ENCODE data around the gene P2RX6.

P2RX6 gene

DNA sequence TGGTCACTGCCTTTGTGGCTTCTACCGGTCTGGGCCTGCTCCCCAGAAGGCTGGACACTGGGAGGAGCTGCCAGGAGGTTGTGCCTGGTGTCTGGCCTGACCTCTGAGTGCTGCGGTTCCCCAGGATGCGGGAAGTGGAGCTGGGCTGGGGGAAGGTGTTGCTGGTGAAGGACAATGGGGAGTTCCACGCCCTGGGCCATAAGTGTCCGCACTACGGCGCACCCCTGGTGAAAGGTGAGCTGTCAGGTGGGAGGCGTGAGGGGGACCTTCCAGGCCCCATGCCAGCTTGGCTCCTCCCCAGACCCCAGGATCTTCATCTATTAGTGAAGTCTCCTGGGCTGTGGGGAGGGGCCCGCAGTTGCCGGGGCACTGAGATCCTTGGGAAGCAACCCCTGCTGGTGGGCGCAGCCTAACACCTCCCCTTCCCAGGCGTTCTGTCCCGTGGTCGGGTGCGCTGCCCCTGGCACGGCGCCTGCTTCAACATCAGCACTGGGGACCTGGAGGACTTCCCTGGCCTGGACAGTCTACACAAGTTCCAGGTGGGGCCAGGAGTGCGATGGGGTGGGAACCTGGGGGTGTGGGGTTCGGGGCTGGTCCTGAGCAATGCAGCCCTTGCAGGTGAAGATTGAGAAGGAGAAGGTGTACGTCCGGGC lies 41.2 kb upstream of the P2RX6 start:
- Histone ChIP-seq H3K9ac (ENCODE audit: low read depth, low read length) (no peak overlapping the region), H3K27me3 (ENCODE audit: control insufficient read depth, insufficient read depth, low read length) (peaks cover 44% of the 10 kb centered on the region), H3K4me3 (ENCODE audit: low read depth, low read length) (no peak overlapping the region), H3K4me1 (ENCODE audit: control insufficient read depth, insufficient read depth, low read length) (no peaks in the 10 kb centered on the region), H3K36me3 (ENCODE audit: control insufficient read depth, insufficient read depth, low read length) (no peaks in the 10 kb centered on the region), H3K27ac (ENCODE audit: low read depth, low read length) (no peak overlapping the region), H3K9me3 (ENCODE audit: control insufficient read depth, insufficient read depth, low read length) (peaks cover 5% of the 10 kb centered on the region)

DNA sequence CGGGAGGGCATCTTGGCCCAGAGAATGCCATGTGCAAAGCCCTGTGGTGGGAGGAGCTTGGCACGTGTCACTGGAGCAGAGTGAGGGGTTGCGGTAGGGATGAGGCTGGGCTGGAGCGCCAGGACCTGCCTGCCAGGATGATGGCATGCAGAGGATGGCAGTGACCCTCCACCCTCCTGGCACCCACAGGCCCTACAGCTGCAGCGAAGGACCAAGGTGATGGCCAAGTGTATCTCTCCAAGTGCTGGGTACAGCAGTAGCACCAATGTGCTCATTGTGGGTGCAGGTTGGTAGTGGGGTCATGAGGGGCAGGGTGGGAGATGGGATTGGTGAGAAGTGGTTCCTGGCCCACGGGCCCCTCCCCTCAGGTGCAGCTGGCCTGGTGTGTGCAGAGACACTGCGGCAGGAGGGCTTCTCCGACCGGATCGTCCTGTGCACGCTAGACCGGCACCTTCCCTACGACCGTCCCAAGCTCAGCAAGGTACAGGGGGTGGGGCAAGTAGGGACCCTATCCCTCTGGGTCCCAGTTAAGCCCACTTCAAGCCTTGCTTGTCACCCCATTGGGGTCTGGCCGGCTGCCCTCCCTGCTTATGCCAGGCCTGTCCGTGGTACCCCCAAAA lies 40.5 kb upstream of the P2RX6 start:
- peaks cover under 1% of the 10 kb centered on the region; the same call in 1 of the 2 replicates for H3K4me1 ChIP-seq (ENCODE audit: control insufficient read depth, insufficient read depth, low read length)
- H3K9ac ChIP-seq (ENCODE audit: low read depth, low read length), result no peak overlapping the region
- H3K27me3 ChIP-seq (ENCODE audit: control insufficient read depth, insufficient read depth, low read length), result peaks cover 39% of the 10 kb centered on the region
- no peaks in the 10 kb centered on the region for H3K36me3 ChIP-seq (ENCODE audit: control insufficient read depth, insufficient read depth, low read length)
- no peak overlapping the region for H3K27ac ChIP-seq (ENCODE audit: low read depth, low read length)
- no peak overlapping the region for H3K4me3 ChIP-seq (ENCODE audit: low read depth, low read length)
- H3K9me3 ChIP-seq (ENCODE audit: control insufficient read depth, insufficient read depth, low read length), result peaks cover 6% of the 10 kb centered on the region

DNA sequence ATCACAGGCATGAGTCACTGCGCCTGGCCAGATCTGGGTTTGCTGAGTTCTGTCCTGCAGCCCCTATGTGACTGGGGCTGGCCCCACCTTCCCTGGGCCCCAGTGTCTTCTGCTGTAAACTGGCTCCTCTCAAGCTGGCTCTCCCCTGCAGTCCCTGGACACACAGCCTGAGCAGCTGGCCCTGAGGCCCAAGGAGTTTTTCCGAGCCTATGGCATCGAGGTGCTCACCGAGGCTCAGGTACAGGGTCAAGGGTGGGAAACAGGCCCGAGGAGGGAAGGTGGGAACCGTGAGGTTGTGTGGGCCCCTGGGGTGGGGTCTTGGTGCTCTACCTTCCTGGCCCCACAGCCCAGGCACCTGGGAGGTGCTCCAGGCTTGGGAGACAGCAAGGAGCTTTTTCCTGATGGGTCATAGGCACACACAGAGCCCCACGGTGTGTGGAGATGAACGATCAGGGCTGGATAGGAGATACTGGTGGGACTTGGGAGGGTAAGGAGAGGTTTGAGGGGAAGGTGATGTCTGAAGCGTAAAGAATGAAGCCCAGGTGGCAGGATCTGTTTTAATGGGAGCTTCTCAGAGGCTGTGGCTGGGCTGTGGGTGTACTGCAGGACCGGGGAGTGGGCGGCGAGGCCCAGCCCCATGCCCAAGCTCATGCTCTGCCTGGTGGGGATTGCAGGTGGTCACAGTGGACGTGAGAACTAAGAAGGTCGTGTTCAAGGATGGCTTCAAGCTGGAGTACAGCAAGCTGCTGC lies 39.2 kb upstream of the P2RX6 start:
- H3K9ac ChIP-seq (ENCODE audit: low read depth, low read length), result no peak overlapping the region
- no peaks in the 10 kb centered on the region for H3K36me3 ChIP-seq (ENCODE audit: control insufficient read depth, insufficient read depth, low read length)
- H3K4me3 ChIP-seq (ENCODE audit: low read depth, low read length), result no peak overlapping the region
- H3K9me3 ChIP-seq (ENCODE audit: control insufficient read depth, insufficient read depth, low read length), result peaks cover 6% of the 10 kb centered on the region
- no peak overlapping the region for H3K27ac ChIP-seq (ENCODE audit: low read depth, low read length)
- H3K4me1 ChIP-seq (ENCODE audit: control insufficient read depth, insufficient read depth, low read length), result peaks cover 7% of the 10 kb centered on the region; the same call in 1 of the 2 replicates
- H3K27me3 ChIP-seq (ENCODE audit: control insufficient read depth, insufficient read depth, low read length), result peaks cover 41% of the 10 kb centered on the region

DNA sequence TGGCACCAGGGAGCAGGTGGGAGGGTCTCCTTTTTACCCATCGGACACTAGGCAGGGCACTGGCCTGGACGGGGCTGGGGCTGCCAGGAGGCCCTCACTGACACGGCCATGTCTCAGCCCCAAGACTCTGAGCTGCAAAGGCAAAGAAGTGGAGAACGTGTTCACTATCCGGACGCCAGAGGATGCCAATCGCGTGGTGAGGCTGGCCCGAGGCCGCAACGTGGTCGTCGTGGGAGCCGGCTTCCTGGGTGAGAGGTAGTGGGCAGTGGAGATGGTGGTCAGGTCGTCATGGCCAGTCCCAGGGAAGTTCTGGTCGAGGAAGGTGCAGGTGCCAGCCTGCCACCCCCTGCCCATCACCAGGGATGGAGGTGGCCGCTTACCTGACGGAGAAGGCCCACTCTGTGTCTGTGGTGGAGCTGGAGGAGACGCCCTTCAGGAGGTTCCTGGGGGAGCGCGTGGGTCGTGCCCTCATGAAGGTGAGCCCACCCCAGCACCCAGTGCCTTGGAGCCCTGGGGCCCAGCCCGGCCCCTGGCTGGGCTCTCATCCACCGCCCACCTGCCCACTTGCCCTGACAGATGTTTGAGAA lies 38.6 kb upstream of the P2RX6 start:
- H3K27ac ChIP-seq (ENCODE audit: low read depth, low read length), result no peak overlapping the region
- no peaks in the 10 kb centered on the region for H3K36me3 ChIP-seq (ENCODE audit: control insufficient read depth, insufficient read depth, low read length)
- H3K27me3 ChIP-seq (ENCODE audit: control insufficient read depth, insufficient read depth, low read length), result peaks cover 37% of the 10 kb centered on the region
- H3K9me3 ChIP-seq (ENCODE audit: control insufficient read depth, insufficient read depth, low read length), result peaks cover 6% of the 10 kb centered on the region
- no peak overlapping the region for H3K4me3 ChIP-seq (ENCODE audit: low read depth, low read length)
- H3K9ac ChIP-seq (ENCODE audit: low read depth, low read length), result no peak overlapping the region
- H3K4me1 ChIP-seq (ENCODE audit: control insufficient read depth, insufficient read depth, low read length), result peaks cover 10% of the 10 kb centered on the region; the same call in 1 of the 2 replicates

DNA sequence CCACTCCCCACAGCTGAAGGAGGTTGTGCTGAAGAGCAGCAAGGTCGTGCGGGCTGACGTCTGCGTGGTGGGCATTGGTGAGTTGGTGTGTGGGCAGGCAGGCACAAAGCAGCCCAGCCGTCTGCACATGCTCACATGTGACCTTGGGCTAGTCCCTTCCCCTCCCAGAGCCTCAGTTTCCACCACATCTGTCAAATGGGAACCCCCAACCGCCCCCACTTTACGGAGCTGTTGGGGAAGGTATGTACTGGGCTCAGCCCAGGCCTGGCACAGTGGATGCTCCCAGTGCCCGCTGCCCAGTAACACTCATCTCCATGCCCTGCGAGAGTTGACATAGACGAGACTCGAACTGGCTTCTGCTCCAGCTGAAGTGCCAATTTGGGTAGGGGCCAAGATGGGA lies 37.9 kb upstream of the P2RX6 start:
- H3K4me1 ChIP-seq (ENCODE audit: control insufficient read depth, insufficient read depth, low read length), result peaks cover 12% of the 10 kb centered on the region; the same call in 1 of the 2 replicates
- no peak overlapping the region for H3K27ac ChIP-seq (ENCODE audit: low read depth, low read length)
- no peaks in the 10 kb centered on the region for H3K36me3 ChIP-seq (ENCODE audit: control insufficient read depth, insufficient read depth, low read length)
- H3K4me3 ChIP-seq (ENCODE audit: low read depth, low read length), result no peak overlapping the region
- no peak overlapping the region for H3K9ac ChIP-seq (ENCODE audit: low read depth, low read length)
- H3K27me3 ChIP-seq (ENCODE audit: control insufficient read depth, insufficient read depth, low read length), result peaks cover 32% of the 10 kb centered on the region
- H3K9me3 ChIP-seq (ENCODE audit: control insufficient read depth, insufficient read depth, low read length), result peaks cover 6% of the 10 kb centered on the region

DNA sequence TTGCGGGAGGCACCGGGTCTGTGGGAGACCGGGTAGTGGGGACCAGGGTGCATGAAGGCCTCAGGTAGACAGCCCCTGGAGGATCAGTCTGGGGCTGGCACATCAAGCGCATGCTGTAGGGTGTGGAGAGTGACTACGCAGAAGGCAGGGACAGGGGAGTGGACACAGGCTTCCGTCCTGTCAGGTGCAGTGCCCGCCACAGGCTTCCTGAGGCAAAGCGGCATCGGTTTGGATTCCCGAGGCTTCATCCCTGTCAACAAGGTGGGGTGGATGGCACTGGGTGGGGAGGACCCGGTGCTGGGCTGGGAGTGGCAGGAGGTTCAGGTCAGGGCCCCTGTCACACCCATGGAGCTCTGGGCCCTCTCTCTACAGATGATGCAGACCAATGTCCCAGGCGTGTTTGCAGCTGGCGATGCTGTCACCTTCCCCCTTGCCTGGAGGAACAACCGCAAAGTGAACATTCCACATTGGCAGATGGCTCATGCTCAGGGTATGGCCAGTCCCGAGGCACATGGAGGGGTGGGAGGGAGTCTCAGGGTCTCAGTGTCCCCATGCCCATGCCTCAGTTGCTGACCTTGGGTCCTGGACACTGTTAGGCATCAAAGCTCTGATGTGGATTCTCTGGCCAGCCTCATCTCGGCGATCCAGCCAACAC lies 37.3 kb upstream of the P2RX6 start:
- peaks cover 30% of the 10 kb centered on the region for H3K27me3 ChIP-seq (ENCODE audit: control insufficient read depth, insufficient read depth, low read length)

DNA sequence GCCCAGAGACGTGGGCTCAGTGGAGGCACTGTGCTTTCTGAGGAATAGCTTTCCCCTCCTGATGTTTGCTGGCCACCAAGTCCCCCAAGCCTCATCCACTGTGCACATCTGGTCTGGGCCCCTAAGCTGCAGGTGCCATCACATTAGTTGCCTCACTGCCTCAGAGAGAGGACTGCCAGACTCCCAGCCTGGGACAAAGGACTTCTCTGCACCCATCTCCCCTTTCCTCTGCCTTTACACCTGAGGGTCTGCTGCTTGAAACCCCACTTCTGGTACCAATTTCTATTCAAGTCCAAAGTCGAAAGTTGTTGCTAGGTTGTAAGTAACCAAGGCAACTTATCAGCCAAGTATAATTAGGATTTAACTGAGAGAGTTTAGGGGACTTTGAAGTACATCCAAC lies 36.5 kb upstream of the P2RX6 start:
- Histone ChIP-seq H3K9ac (ENCODE audit: low read depth, low read length) (no peak overlapping the region), H3K36me3 (ENCODE audit: control insufficient read depth, insufficient read depth, low read length) (no peaks in the 10 kb centered on the region), H3K27me3 (ENCODE audit: control insufficient read depth, insufficient read depth, low read length) (peaks cover 34% of the 10 kb centered on the region), H3K9me3 (ENCODE audit: control insufficient read depth, insufficient read depth, low read length) (peaks cover 6% of the 10 kb centered on the region), H3K4me3 (ENCODE audit: low read depth, low read length) (no peak overlapping the region), H3K4me1 (ENCODE audit: control insufficient read depth, insufficient read depth, low read length) (peaks cover 12% of the 10 kb centered on the region; the same call in 1 of the 2 replicates), H3K27ac (ENCODE audit: low read depth, low read length) (no peak overlapping the region)

More for the DNA sequence above, 37.3 kb upstream of the P2RX6 start:
- Histone ChIP-seq H3K4me1 (ENCODE audit: control insufficient read depth, insufficient read depth, low read length) (peaks cover 12% of the 10 kb centered on the region; the same call in 1 of the 2 replicates), H3K36me3 (ENCODE audit: control insufficient read depth, insufficient read depth, low read length) (no peaks in the 10 kb centered on the region), H3K9ac (ENCODE audit: low read depth, low read length) (no peak overlapping the region), H3K27ac (ENCODE audit: low read depth, low read length) (no peak overlapping the region), H3K4me3 (ENCODE audit: low read depth, low read length) (no peak overlapping the region), H3K9me3 (ENCODE audit: control insufficient read depth, insufficient read depth, low read length) (peaks cover 6% of the 10 kb centered on the region)

DNA sequence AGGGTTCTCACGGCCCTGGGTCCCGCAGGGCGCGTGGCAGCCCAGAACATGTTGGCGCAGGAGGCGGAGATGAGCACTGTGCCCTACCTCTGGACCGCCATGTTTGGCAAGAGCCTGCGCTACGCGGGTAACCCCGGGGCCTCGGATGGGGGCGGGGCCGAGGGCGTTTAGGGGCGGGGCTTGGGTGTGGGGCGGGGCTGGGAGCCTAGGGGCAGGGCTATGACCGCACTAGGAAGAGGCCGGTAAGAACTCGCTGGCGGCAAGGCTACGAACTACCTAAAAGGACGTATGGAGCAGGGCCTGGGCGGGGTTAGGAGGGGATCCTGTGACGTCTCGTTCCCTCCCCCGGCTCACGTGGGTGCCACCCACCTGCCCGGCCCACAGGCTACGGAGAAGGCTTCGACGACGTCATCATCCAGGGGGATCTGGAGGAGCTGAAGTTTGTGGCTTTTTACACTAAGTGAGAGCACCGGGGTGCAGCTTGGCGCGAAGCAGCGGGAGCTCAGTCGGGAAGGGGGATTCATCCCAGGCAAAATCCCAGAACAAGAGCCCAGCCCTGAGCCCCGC lies 35.6 kb upstream of the P2RX6 start:
- Histone ChIP-seq H3K27ac (ENCODE audit: low read depth, low read length) (peak overlapping the region; percentile 59), H3K9me3 (ENCODE audit: control insufficient read depth, insufficient read depth, low read length) (peaks cover 6% of the 10 kb centered on the region), H3K9ac (ENCODE audit: low read depth, low read length) (peak overlapping the region; percentile 52; the same call in 1 of the 2 replicates), H3K4me3 (ENCODE audit: low read depth, low read length) (peak overlapping the region; percentile 49; the same call in 1 of the 2 replicates), H3K4me1 (ENCODE audit: control insufficient read depth, insufficient read depth, low read length) (peaks cover 12% of the 10 kb centered on the region; the same call in 1 of the 2 replicates), H3K36me3 (ENCODE audit: control insufficient read depth, insufficient read depth, low read length) (peaks cover 4% of the 10 kb centered on the region; the same call in 1 of the 2 replicates), H3K27me3 (ENCODE audit: control insufficient read depth, insufficient read depth, low read length) (peaks cover 33% of the 10 kb centered on the region)

DNA sequence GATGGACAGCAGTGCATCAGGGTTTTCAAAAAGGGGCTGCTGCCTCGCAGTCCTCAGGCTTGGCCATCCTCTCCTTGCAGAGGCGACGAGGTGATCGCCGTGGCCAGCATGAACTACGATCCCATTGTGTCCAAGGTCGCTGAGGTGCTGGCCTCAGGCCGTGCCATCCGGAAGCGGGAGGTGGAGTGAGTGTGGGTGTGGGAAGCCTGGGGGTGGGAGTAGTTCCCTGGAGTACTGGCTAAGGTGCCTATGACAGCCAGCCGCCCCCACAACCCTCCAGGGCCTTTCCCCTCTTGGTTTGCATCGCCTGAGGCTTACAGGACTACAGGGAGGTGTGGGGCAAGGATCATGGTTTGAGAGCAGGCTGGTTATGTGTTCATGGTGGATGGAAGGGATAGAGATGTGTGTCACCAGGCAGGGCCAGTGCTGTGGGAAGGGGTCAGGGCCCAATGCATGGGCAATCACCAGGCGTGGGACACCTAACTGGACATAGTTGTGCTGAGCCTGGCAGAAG lies 35.0 kb upstream of the P2RX6 start:
- peak overlapping the region; percentile 49; the same call in 1 of the 2 replicates for H3K4me3 ChIP-seq (ENCODE audit: low read depth, low read length)
- H3K9me3 ChIP-seq (ENCODE audit: control insufficient read depth, insufficient read depth, low read length), result peaks cover 6% of the 10 kb centered on the region
- H3K36me3 ChIP-seq (ENCODE audit: control insufficient read depth, insufficient read depth, low read length), result peaks cover 4% of the 10 kb centered on the region; the same call in 1 of the 2 replicates
- peaks cover 28% of the 10 kb centered on the region for H3K27me3 ChIP-seq (ENCODE audit: control insufficient read depth, insufficient read depth, low read length)
- peaks cover 12% of the 10 kb centered on the region; the same call in 1 of the 2 replicates for H3K4me1 ChIP-seq (ENCODE audit: control insufficient read depth, insufficient read depth, low read length)
- H3K9ac ChIP-seq (ENCODE audit: low read depth, low read length), result peak overlapping the region; percentile 52; the same call in 1 of the 2 replicates
- H3K27ac ChIP-seq (ENCODE audit: low read depth, low read length), result peak overlapping the region; percentile 59

DNA sequence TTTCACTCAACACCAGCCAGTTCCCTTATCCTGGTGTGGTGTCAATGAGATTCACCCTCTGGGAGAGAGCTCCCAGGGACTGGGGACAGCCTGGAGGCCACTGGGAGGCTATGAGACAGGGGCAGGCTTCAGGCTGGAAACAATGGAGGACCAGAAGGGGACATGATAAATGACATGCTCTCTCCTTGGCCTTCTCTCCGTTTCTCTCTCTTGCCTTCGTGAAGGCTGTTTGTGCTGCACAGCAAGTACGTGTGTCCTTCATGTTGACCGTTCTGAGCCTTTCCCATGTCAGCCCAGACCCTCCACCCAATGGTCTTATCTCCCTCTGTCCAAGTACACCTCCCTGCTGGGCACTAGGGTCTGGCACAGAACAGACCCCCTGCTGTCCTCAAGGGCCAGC lies 34.4 kb upstream of the P2RX6 start:
- H3K27ac ChIP-seq (ENCODE audit: low read depth, low read length), result no peak overlapping the region
- peaks cover 28% of the 10 kb centered on the region for H3K27me3 ChIP-seq (ENCODE audit: control insufficient read depth, insufficient read depth, low read length)
- H3K9ac ChIP-seq (ENCODE audit: low read depth, low read length), result no peak overlapping the region
- peaks cover 12% of the 10 kb centered on the region; the same call in 1 of the 2 replicates for H3K4me1 ChIP-seq (ENCODE audit: control insufficient read depth, insufficient read depth, low read length)
- H3K36me3 ChIP-seq (ENCODE audit: control insufficient read depth, insufficient read depth, low read length), result peaks cover 4% of the 10 kb centered on the region; the same call in 1 of the 2 replicates
- H3K4me3 ChIP-seq (ENCODE audit: low read depth, low read length), result no peak overlapping the region
- peaks cover 6% of the 10 kb centered on the region for H3K9me3 ChIP-seq (ENCODE audit: control insufficient read depth, insufficient read depth, low read length)
